ENCODE data around the gene WWOX. TPM values are rescaled to one million over a fixed set of nuclear protein-coding genes. Genes with fewer than 3 reads are reported as not detected.

The WWOX gene
- total and polyA plus RNA-seq, 2 donors (not counting 3 experiments of a cell fraction or from before 2014, with no cell fraction given) = 6.2 to 12.5 TPM

GRCh38 chr16:78252757-78253156 lies 153.3 kb downstream of the WWOX start:
- no peaks in the 10 kb centered on the region for H3K9me3 ChIP-seq (replicated peaks; ENCODE audit: control insufficient read depth, insufficient read depth, low read length)
- CTCF ChIA-PET = no interaction called here
- no peaks in the 10 kb centered on the region for H3K9me1 ChIP-seq (replicated peaks; ENCODE audit: control insufficient read depth, extremely low read depth, insufficient read depth, low read length)
- no peaks in the 10 kb centered on the region for H3K79me2 ChIP-seq (ENCODE audit: control insufficient read depth, insufficient read depth, low read length)
- no peak overlapping the region for H2AFZ ChIP-seq (ENCODE audit: low read depth, low read length)
- dilution Hi-C loops (cut with MboI; ENCODE audit: extremely low pct_ligation_motif_present, low sequenced_read_pairs) = no loop called here
- FAIRE-seq (no peak), DNase-seq (ENCODE audit: low read depth, low spot score) (no peak)
- no peak overlapping the region for H3K4me3 ChIP-seq (replicated peaks in 1 of 3; ENCODE audit: insufficient read depth in 1 of 3, low read depth in 1 of 3, low read length in 3 of 3)
- intact Hi-C loops (cut with micrococcal nuclease) = no loop called here
- no peak overlapping the region for H3K27ac ChIP-seq (ENCODE audit: insufficient read depth, low read depth, low read length)
- no TSS peak for BruUV-seq (replicated peaks)
- H3K4me2 ChIP-seq (ENCODE audit: insufficient read depth, low read length) = no peak overlapping the region
- H3K27me3 ChIP-seq (ENCODE audit: control insufficient read depth in 2 of 2, insufficient read depth in 2 of 2, low read length in 2 of 2) = no peaks in the 10 kb centered on the region
- H4K20me1 ChIP-seq (replicated peaks; ENCODE audit: control insufficient read depth, extremely low read depth, insufficient read depth, low read length) = no peaks in the 10 kb centered on the region
- no peak overlapping the region for H3K9ac ChIP-seq (replicated peaks; ENCODE audit: extremely low read depth, insufficient read depth, low read length)
- H3K4me1 ChIP-seq (ENCODE audit: control insufficient read depth, extremely low read depth, insufficient read depth, low read length) = no peaks in the 10 kb centered on the region
- POLR2A ChIA-PET = no interaction called here
- TF ChIP-seq GATA2 (IDR thresholded peaks at IDR 0.05; ENCODE audit: insufficient read depth, insufficient read length, low read depth, low read length) = no peak
- no peak for TF ChIP-seq JUN (IDR thresholded peaks at IDR 0.05; ENCODE audit: borderline replicate concordance, insufficient read depth, insufficient read length, low read depth)
- no peak for TF ChIP-seq MYC (IDR thresholded peaks at IDR 0.05; ENCODE audit: low read depth, low read length)
- TF ChIP-seq FOS (IDR thresholded peaks at IDR 0.05; ENCODE audit: borderline replicate concordance, insufficient read depth, low read length) = no peak
- no peak for TF ChIP-seq MAX (IDR thresholded peaks at IDR 0.05; ENCODE audit: insufficient read depth, insufficient read length)
- TF ChIP-seq POLR2A (IDR thresholded peaks at IDR 0.05; ENCODE audit: low read depth, low read length) = no peak
- TF ChIP-seq POLR2AphosphoS5 (IDR thresholded peaks at IDR 0.05; ENCODE audit: insufficient read depth, low read depth, low read length) = no peak
- no peak for TF ChIP-seq CTCF (IDR thresholded peaks at IDR 0.05; ENCODE audit: extremely low read depth in 1 of 2, insufficient read depth in 1 of 2, low read depth in 1 of 2, low read length in 2 of 2)
- no peaks in the 10 kb centered on the region for H3K36me3 ChIP-seq (ENCODE audit: control insufficient read depth in 2 of 2, extremely low read depth in 1 of 2, insufficient read depth in 2 of 2, low read length in 2 of 2)
